HG03196 (cell line): Measurements from ENCODE around the gene BOLA1.
A peak's percentile ranks its signal among the peaks of the same experiment; 100 is the strongest.
"Not testable (repeated sequence)": the region's sequence is repeated elsewhere in the genome, so short reads cannot be mapped to it uniquely, and the experiment has no call there.

Experiments
- ATAC-seq: cut with Tn5 transposase; IDR thresholded peaks from one replicate; pipeline ENCODE4 v1.9.1; 2021; ENCODE audit not compliant: unreplicated experiment

BOLA1 gene, protein sequence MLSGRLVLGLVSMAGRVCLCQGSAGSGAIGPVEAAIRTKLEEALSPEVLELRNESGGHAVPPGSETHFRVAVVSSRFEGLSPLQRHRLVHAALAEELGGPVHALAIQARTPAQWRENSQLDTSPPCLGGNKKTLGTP

DNA sequence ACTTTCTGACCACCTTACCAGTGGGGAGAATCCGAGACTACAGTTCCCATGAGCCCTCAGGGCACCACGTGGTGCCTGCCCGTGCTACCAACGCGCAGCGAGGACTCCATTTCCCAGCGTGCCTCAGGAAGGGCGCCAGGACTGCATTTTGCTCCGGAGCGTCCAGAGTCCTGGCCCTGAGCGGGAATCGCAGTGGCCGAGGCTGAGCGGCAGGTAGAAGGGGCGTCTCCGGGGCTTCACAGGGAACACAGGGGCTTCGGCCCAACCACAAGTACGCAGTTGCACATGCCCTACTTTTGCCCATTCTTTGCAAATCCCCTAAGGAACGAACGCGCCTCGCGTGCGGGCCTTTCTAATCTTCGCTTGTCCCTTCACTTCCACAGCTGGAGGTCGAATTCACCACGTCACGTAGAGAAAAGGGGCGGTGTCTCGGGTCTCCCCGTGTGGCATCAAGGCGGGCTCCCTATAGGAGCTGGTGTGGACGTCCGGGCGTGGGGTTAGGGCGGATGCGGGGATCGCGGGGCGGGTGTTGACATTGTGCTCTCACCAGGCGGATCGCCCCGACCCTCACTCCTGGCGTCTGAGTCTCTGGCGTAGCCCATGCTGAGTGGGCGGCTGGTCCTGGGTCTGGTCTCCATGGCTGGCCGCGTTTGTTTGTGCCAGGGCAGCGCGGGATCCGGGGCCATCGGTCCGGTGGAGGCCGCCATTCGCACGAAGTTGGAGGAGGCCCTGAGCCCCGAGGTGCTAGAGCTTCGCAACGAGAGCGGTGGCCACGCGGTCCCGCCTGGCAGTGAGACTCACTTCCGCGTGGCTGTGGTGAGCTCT lies at the start of gene BOLA1:
Gene BOLA1, plus strand, starts transcription at position 109 of the 825 bp plus-strand sequence. Its CDS starts 492 bp downstream, at position 601.
- peak; percentile 93 for ATAC-seq

DNA sequence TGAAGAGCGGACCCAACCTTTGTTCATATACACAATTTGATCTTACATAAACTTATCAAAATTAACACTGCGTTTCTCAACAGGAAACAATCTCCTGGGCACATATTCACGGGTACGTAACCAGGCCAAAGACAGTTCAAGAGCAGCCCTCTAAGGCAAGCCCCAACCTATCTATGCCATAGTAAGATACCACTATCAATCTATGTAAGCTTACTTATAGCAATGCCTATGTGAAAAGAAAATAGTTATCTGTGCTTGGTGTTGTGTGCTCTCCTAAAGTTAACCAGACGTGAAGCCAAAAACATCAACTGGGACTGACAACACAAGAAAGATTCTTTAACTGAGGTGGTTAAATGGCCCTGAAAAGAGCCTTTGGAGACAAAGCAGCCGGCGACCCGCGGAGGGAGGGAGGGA lies 49.4 kb upstream of the BOLA1 start:
- no peak for ATAC-seq

DNA sequence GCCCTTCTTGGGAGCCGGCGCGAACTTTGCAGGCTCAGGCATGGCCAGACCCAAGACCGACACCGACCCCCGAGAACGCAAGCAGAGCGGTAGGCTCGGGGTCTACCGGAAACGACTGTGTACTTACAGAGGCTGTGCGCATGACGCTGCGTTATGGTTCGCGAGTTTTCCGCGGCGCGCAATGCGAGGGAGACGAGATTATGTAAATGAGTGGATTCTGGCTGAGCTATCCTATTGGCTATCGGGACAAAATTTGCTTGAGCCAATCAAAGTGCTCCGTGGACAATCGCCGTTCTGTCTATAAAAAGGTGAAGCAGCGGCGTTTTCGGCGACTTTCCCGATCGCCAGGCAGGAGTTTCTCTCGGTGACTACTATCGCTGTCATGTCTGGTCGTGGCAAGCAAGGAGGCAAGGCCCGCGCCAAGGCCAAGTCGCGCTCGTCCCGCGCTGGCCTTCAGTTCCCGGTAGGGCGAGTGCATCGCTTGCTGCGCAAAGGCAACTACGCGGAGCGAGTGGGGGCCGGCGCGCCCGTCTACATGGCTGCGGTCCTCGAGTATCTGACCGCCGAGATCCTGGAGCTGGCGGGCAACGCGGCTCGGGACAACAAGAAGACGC lies 48.5 kb upstream of the BOLA1 start:
- peak; percentile 47 for ATAC-seq

DNA sequence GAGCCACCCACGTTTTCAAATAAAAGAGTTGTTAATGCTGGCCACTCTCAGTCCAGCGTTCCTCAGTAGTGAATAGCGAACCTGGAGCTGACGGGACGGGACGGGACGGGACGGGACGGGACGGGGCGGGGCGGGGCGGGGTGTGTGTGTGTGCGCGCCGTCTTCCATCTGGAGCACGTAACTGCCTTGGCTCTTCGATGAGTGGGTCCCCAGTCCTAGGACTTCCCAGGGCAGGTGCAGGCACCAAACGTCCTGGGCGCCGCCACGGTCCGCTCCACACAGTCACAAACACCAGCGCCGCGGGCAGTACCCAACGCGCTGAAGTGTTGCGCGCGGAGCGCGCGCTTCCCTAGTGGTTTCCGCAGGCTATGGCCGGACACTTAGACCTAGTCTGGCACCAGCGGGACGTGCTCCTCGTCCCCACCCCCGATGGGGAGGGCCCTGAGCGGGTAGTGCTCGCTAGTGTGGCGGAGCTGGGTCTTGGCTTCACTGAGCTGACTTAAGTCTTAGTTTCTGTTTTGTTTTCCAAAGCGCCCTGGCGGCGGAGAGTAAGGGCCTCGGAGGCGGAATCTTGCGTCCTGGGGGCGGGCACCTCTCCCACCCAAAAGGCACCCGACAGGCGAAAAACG lies 47.7 kb upstream of the BOLA1 start:
- ATAC-seq: peak; percentile 36

DNA sequence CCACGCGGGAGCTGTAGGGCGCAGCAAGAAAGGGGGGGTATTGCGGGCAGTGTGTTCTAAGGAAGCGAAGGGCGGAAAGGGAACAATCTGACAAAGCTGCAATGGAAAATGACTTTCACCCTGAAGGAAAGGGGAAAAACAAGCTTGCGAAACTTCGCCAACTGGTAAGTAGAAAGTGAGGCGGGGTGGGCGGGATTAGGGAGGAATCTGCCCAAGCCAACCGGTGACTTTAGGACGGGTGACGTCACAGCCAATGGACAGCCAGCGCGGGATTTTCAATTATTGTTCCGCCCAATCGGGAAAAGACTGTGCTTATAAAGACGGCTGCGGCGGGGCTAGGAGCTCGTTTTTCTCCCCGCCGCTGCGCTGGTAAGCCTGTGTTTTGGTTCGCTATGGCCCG lies 47.1 kb upstream of the BOLA1 start:
- ATAC-seq: peak; percentile 28

DNA sequence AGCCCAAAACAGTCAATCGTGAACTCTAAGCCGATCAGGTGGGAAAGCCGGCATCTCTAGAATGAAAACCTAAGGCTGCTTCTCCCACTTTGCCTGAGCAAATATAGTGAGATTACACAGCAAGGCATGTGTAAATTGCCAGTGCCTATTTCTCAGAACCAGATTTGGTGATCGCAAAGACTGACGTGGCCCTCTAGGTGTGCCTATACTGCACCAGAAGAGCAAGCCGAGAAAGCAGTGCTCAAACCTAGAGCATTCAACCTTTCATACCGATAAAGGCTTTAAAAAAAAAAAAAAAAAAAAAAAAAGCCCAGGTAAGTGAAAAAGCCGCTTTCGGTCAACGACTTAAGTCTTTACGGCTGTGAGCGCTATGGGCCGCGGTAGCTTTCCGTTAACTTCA lies 39.1 kb upstream of the BOLA1 start:
- not testable (repeated sequence) for ATAC-seq

DNA sequence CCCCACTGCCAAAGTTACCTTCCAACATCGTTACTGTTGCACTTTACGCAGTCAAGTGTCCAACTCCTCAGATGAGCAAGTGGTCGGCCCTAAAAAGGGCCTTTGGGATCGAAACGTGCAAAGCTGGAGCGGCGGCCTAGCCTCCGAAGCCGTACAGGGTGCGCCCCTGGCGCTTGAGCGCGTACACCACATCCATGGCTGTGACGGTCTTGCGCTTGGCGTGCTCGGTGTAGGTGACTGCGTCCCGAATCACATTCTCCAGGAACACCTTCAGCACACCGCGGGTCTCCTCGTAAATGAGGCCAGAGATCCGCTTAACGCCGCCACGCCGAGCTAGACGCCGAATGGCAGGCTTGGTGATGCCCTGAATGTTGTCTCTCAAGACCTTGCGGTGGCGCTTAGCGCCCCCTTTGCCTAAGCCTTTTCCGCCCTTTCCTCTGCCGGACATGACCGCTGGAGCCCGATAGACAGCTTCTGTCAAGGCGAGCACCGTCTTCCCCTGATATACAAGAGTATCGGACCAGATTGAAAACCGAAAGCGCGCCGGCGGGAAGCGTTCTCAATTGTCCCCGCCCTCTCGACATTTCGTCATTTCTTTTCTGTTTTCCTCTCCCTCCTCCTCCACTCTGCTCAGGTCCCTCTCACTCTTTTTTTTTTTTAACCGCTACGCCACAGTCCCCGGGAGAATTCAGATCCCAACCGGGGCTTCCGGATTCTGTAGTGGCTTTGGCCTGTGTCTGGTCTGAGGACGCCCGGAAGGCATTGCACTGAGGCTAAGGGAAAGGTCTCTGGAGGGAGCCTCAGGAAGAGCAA lies 38.5 kb upstream of the BOLA1 start:
- ATAC-seq: peak; percentile 71

DNA sequence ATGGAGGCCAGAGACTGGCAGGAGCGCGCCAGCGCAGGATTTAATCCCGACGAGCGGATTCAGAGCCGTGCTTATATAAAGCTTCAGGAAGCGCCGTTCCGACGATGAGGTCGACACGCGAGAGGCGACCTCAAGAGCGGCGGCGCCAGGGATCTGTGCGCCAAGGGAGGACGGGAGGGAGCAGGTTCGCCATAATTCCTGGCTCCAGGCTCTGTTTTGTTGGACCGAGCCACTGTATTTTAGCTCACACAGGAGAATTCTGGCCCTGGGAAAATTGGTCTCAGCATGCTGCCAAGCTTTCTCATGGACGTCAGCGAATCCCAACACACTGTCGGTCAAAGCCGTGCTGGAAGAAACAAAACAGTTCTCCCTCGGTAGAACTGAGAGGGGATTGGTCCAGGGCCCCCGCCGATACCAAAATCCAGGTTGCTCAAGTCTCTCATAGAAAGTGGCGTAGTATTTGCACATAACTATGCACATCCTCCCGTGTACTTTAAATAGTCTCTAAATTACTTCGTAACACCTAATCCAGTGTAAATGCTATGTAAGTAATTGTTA lies 37.8 kb upstream of the BOLA1 start:
- ATAC-seq: peak; percentile 10

DNA sequence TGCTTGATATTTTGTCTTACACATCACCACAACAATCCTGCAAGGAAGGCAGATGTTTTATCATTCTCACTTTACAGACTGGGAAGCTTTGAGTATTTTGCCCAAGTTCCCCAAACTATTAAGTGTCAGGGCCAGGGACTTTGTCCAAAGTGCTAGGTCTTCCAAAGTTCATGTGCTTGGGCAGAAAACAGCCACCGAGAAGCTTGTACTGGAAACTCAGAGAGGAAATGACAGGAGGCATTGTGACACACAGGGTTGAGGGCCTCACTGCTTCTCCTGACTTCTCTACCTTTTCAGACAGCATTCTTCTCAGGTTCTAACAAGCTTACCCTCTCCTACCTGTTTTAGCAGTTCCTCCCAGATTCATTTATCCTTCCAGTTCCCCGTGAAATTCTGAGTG lies 32.5 kb upstream of the BOLA1 start:
- not testable (repeated sequence) for ATAC-seq

DNA sequence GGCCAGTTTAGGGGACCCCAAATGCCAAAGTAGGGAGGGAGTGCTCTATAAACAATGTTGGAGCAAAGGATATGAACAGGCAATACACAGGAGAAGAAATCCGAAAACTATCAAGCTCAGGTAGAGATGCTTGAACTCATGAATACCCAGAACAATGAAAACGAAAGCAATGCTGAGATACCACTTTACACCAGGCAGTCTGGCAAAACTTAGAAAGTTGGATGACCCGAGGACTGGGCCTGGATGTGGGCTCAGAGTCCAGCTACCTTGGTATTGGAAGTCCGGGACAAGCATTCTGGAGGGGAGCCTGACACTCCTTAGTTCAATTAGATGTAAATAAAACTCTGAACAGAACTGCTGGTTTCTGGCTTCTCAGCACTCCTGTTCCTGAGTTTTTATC lies 26.3 kb upstream of the BOLA1 start:
- not testable (repeated sequence) for ATAC-seq

DNA sequence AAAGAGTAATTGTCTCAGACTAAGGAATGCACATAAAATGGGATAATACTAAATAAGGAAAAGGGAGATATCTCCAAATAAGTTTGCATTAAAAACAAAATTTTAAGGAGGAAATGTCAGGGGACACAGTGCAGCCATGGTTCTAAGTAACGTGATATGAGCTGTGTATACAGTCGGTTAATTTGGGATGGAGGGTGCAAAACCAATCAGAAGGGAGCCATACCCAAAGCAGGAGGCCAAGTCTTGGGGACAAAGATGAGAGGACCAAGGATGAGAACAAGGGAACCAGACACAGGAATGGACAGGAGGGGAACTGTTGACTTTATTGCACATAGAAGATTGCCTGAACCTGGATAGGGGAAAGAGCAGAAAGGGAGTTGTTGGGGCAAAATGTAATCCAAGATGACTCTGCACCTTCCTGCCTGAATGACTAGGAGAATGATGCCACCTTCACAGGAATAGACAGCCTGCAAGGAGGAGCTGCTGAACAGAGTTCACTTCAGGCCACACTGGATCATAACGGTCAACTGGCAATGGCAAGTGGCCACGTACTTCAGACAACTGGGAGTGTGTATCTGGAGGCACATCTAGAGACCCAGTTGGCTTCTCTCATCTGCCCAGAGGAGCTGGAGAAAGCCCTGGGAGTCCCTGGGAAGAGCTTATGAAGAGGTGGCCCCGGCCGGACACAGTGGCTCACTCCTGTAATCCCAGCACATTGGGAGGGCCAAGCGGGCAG lies 22.0 kb upstream of the BOLA1 start:
- ATAC-seq: no peak

DNA sequence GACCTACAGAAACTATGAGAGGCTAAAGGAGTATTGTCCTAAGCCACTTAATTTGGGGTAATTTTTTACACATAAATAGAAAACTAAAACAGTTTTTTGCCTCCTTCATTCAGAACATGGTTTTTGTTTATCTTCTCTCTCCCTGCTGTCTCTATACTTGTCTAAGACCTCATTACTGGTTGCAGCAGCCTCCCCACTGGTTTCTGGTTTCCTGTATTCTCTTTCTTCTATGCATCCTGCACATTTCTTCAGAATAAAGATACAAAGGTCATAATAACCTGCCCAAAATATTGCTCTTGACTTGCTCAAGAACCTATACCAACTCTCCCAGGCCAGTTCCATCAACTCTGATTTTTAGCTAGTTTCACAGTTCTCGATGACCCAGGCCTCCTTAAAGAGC lies 19.8 kb upstream of the BOLA1 start:
- ATAC-seq: no peak

DNA sequence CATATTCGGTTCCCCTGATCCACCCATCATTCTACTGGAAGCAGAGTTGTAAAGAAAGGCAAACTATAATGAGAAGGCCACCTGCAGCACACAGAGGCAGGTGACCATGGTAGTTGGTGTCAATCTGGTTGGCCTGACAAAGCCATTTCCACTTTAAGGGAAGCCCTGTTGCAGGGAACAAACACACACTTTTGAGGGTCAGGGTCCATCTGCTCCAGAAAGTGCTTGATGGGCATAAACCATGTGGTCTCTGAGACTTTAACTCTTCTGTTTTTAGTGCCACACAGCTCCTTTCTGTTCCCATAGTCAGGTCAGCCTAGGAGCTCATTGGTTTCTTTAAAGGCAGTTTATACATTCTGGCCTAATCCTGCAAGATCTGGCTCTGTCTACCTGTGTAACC lies 17.5 kb upstream of the BOLA1 start:
- ATAC-seq: no peak

DNA sequence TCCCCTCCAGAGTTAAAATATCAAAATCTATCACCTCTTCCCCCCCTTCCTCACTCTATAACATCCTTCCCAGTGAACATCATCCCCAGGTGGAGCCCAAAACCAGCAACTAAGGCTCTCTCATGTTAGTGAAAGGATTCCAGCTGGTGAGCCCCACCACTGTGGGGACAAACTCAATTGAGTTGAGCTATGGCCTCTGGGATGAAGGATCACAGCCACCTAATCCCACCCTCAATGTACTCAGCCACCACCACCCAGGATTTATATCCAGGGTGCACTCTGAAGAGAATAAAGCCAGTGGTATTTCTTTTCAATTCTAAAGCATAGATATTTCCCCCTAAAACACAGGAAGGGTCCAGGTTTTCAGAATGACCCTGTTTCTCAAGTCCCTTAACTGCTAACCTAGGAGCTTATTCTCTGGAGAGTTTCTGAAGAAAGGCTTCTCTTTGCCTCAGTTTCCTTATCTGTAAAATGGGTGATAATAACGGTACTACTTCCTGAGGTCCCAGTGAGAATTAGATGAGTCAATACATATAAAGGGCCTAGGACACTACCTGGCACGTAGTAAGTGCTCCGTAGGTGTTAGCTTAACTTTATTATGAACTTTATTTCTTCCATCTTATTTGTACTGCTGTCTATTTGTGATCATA lies 15.6 kb upstream of the BOLA1 start:
- ATAC-seq: no peak

DNA sequence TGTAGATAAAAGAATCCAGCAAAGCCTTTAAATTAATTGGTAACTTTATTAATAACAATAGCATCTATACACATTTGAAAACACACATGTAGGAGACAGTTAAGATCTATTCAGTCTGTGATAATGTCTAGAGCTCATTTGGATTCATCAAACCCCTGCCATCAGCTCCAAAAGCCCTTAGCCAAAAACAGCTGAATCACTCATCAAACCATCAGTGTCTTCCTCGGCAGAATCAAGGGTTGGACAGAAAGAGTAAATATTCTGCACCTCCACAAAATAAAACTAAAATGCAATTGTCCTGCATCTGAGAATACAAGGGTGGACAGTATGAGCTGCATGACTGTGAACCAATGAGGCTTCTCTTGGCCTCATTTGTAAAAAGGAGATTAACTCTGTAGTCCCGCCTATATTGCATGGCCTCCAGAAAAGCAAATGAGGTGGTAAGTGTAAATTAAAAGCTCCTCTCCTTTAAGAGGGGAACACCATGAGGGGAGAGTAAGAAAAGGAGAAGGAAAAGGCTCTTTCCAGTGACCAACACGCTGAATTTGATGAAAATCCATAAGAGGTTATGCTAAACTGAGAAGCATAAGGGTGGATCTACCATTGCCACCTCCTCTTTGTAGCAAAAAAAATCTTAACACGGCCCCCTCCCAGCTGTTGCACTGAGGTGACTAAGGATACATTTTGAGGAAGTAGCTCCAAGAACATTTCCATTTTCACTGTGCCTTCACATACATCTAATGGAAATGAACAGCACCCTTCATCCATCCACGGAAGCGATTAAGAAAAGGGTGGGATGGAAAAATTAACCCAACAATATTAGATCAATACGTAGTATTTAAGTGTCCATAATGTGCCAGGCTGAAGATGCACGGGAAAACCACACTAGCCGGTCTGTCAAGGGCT lies 14.7 kb upstream of the BOLA1 start:
- no peak for ATAC-seq

DNA sequence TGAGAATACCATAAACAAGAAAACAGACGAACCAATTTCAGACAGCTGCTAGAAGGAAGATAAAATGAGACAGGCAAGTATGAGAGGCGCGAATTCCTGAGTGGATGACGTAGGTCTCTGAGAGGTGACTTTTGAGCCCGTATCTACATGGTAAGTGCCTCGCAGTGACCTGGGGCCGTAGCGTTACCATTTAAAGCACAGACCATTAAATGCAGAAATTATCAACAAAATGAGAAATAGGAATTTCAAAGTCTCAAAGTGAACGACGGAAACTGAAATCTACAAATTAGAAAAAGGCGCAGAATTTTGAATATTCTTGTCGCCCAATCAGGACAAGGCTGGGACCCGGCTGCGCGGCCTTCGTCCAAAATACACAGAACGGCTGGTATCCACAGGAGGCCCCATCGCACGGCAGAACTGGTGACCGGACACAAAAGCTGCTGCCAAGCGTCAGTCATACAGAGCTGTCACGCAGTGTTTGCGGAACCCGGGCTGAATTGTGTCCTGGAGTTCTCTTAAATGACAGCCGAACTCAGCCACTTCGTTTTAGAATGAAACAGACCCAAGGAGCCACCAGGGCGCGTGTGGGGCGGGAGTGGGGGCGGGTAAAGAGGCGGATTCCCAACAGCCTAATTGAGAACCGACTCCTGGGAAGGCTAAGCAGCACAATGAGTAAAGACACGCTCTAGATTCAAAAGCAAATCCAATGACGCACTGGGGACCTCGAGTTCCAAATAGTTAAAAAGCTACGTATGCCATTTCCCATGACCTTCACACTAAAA lies 13.8 kb upstream of the BOLA1 start:
- ATAC-seq: no peak

DNA sequence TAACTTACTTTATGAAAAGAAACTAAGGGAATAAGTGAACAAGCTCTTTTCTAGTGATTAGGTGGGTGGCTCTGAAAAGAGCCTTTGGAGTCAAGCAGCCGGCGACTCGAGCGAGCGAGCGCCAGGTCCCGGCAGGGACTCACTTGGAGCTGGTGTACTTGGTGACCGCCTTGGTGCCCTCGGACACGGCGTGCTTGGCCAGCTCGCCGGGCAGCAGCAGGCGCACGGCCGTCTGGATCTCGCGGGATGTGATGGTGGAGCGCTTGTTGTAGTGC lies 13.3 kb upstream of the BOLA1 start:
- ATAC-seq: not testable (repeated sequence)
